ENCODE data around the gene KSR2.

GRCh38 chr12:117538926-117539325, 429.9 kb downstream of the KSR2 start:
- TF ChIP-seq, protein P1, sequence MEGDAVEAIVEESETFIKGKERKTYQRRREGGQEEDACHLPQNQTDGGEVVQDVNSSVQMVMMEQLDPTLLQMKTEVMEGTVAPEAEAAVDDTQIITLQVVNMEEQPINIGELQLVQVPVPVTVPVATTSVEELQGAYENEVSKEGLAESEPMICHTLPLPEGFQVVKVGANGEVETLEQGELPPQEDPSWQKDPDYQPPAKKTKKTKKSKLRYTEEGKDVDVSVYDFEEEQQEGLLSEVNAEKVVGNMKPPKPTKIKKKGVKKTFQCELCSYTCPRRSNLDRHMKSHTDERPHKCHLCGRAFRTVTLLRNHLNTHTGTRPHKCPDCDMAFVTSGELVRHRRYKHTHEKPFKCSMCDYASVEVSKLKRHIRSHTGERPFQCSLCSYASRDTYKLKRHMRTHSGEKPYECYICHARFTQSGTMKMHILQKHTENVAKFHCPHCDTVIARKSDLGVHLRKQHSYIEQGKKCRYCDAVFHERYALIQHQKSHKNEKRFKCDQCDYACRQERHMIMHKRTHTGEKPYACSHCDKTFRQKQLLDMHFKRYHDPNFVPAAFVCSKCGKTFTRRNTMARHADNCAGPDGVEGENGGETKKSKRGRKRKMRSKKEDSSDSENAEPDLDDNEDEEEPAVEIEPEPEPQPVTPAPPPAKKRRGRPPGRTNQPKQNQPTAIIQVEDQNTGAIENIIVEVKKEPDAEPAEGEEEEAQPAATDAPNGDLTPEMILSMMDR (IDR thresholded peaks at IDR 0.05; ENCODE audit: low read length): no peak
- no peak for TF ChIP-seq EZH2 (IDR thresholded peaks at IDR 0.05; ENCODE audit: borderline replicate concordance, low read length)
